K562 (cell line): Measurements from ENCODE around the gene PLPPR2. TPM values are rescaled to one million over a fixed set of nuclear protein-coding genes. Genes with fewer than 3 reads are reported as not detected.

ENCODE experiments used
- CXXC5 ChIP-seq: fragments of 250-450 bp; sonication (Bioruptor Pico); IDR thresholded peaks from 2 replicates; pipeline ENCODE4 v1.8.0; 2022; ENCODE audit warnings: inconsistent platforms, mild to moderate bottlenecking, moderate library complexity
- DMBX1 ChIP-seq: fragments of 250-450 bp; sonication (Bioruptor Pico); IDR thresholded peaks from 2 replicates; pipeline ENCODE4 v1.8.0; 2022; ENCODE audit warnings: inconsistent platforms, mild to moderate bottlenecking, moderate library complexity, borderline replicate concordance
- GABPB1 ChIP-seq: sonication (generic); formaldehyde crosslinking; IDR thresholded peaks from 2 replicates; pipeline ENCODE4 v1.8.0; 2022; ENCODE audit warnings: mild to moderate bottlenecking, missing genetic modification reagents
- MAZ ChIP-seq, 2 experiments: fragments of 450-650 bp in 1 of 2; sonication (generic) in 1 of 2; formaldehyde crosslinking; IDR thresholded peaks in 1 of 2; conservative IDR thresholded peaks in 1 of 2; 2 replicates each; pipeline versions ENCODE4 v1.4.0 to v1.5.0; 2020; ENCODE audit warnings: mild to moderate bottlenecking in 1 of 2, missing genetic modification reagents in 1 of 2
- NFYB ChIP-seq: IDR thresholded peaks from 2 replicates; pipeline ENCODE4 v1.6.1; 2011; ENCODE audit warnings: mild to moderate bottlenecking, moderate library complexity; ENCODE audit not compliant: insufficient read length; ENCODE audit errors: extremely low read depth
- NR2C2 ChIP-seq, 2 experiments: fragments of 200-800 bp in 1 of 2; sonication (Bioruptor generic) in 1 of 2; sonication (generic) in 1 of 2; formaldehyde crosslinking in 1 of 2; IDR thresholded peaks; 2 replicates each; pipeline versions ENCODE4 v1.6.1 to v1.8.0; 2016 to 2022; ENCODE audit warnings: mild to moderate bottlenecking in 1 of 2, missing compliant biosample characterization in 1 of 2, missing genetic modification characterization in 1 of 2, missing genetic modification reagents in 1 of 2
- PHF20 ChIP-seq: fragments of 450-650 bp; IDR thresholded peaks from 2 replicates; pipeline ENCODE4 v1.6.1; 2018; ENCODE audit not compliant: partially characterized antibody
- POLR2AphosphoS2 ChIP-seq: IDR thresholded peaks from 2 replicates; pipeline ENCODE4 v1.6.1; 2012; ENCODE audit warnings: low read length, improper control_type of control experiment
- POLR2H ChIP-seq: IDR thresholded peaks from 2 replicates; pipeline ENCODE4 v1.6.1; 2016; ENCODE audit warnings: missing genetic modification characterization, low read depth, mild to moderate bottlenecking, control low read depth, missing compliant biosample characterization, moderate library complexity
- RNF219 ChIP-seq: fragments of 250-450 bp; sonication (Bioruptor Pico); IDR thresholded peaks from 2 replicates; pipeline ENCODE4 v1.5.0; 2022; ENCODE audit warnings: mild to moderate bottlenecking
- SNIP1 ChIP-seq: fragments of 450-650 bp; IDR thresholded peaks from 2 replicates; pipeline ENCODE4 v1.7.1; 2017; ENCODE audit warnings: low read depth, mild to moderate bottlenecking
- SPI1 ChIP-seq: IDR thresholded peaks from 2 replicates; pipeline ENCODE4 v1.6.1; 2011; ENCODE audit warnings: low read depth, low read length, control low read depth, borderline replicate concordance
- TFE3 ChIP-seq: fragments of 450-650 bp; formaldehyde crosslinking; IDR thresholded peaks from 2 replicates; pipeline ENCODE4 v1.4.0; 2020; ENCODE audit warnings: mild to moderate bottlenecking, mixed read lengths
- USF2 ChIP-seq: sonication (generic); formaldehyde crosslinking; IDR thresholded peaks from 2 replicates; pipeline ENCODE4 v1.5.0; 2020; ENCODE audit warnings: missing genetic modification reagents
- ZNF134 ChIP-seq: fragments of 250-450 bp; sonication (Bioruptor Pico); conservative IDR thresholded peaks from 2 replicates; pipeline ENCODE4 v1.4.0; 2020
- ZNF395 ChIP-seq: fragments of 200-800 bp; sonication (Bioruptor generic); IDR thresholded peaks from 2 replicates; pipeline ENCODE4 v1.6.1; 2017; ENCODE audit warnings: missing genetic modification characterization, missing compliant biosample characterization
- ZNF449 ChIP-seq: fragments of 250-450 bp; sonication (Bioruptor Pico); IDR thresholded peaks from 2 replicates; pipeline ENCODE4 v1.8.0; 2022; ENCODE audit warnings: moderate library complexity, mild to moderate bottlenecking, inconsistent platforms
- ZNF584 ChIP-seq: fragments of 200-800 bp; sonication (Bioruptor generic); IDR thresholded peaks from 2 replicates; pipeline ENCODE4 v1.6.1; 2016; ENCODE audit warnings: low read depth, mild to moderate bottlenecking, missing genetic modification characterization, missing compliant biosample characterization
- ZNF589 ChIP-seq: fragments of 200-800 bp; sonication (Bioruptor generic); IDR thresholded peaks from 2 replicates; pipeline ENCODE4 v1.6.1; 2016; ENCODE audit warnings: low read depth, missing genetic modification characterization, missing compliant biosample characterization
- polyA plus RNA-seq, 8 experiments: library from polyadenylated mRNA; depleted of rRNA in 4 of 8; stranded (reverse) in 5 of 8; unstranded in 3 of 8; fragments of >200 nt; fragmentation: Nextera tagmentation in 2 of 8; fragmentation: Illumina TruSeq in 1 of 8; extraction: Ambion mirVana in 2 of 8; extraction: Trizol in 1 of 8; gene quantifications; 2 replicates each; pipeline versions ENCODE4 v1.2.1 to v1.2.3, GENCODE V29; 2011 to 2014; ENCODE audit warnings: inconsistent platforms in 1 of 8, missing spikeins in 1 of 8
- total RNA-seq, 7 experiments: library from RNA; depleted of rRNA in 6 of 7; stranded (reverse); fragments of >200 nt in 6 of 7; fragmentation: Illumina TruSeq in 2 of 7; extraction: Trizol in 2 of 7; gene quantifications; 2 replicates each; pipeline versions ENCODE4 v1.2.1 to v1.2.3, GENCODE V29; 2011 to 2021; ENCODE audit warnings: low replicate concordance in 1 of 7

PLPPR2 gene
- total and polyA plus RNA-seq, 9 of the 15 experiments (the other 6 are each of a cell fraction or from before 2014, with no cell fraction given): 0.49 to 15.9 (median 3.4) TPM

- TF ChIP-seq POLR2H (tag): peak; percentile 40; the same call in 1 of the 2 replicates
- peak; percentile 91 for TF ChIP-seq PHF20
- TF ChIP-seq ZNF449 (CRISPR knock-in tag): 0 out of 2 replicates have a peak, but pooled peaks have one; percentile 41
- peak; percentile 98 for TF ChIP-seq TFE3 (CRISPR knock-in tag)
- TF ChIP-seq RNF219: 0 out of 2 replicates have a peak, but pooled peaks have one; percentile 11
- TF ChIP-seq GABPB1 (CRISPR knock-in tag): peak; percentile 32; the same call in 1 of the 2 replicates
- TF ChIP-seq USF2: peak; percentile 92
- no peak for TF ChIP-seq NR2C2 (CRISPR knock-in tag; IDR thresholded peaks at IDR 0.05)
- 0 out of 2 replicates have a peak, but pooled peaks have one; percentile 43 for TF ChIP-seq NR2C2 (tag; IDR thresholded peaks at IDR 0.05)
- peak in 1 of 2 experiments; percentile 26; a peak in 1 of 4 replicates for TF ChIP-seq MAZ (CRISPR knock-in tag; conservative IDR thresholded peaks at IDR 0.05 in 1 of 2, IDR thresholded peaks at IDR 0.05 in 1 of 2)
- TF ChIP-seq CXXC5 (CRISPR knock-in tag): peak; percentile 8; the same call in 1 of the 2 replicates
- TF ChIP-seq SPI1: peak; percentile 77
- peak; percentile 39 for TF ChIP-seq NFYB
- TF ChIP-seq ZNF589: 0 out of 2 replicates have a peak, but pooled peaks have one; percentile 68
- TF ChIP-seq POLR2AphosphoS2: 0 out of 2 replicates have a peak, but pooled peaks have one; percentile 62
- peak; percentile 41; the same call in 1 of the 2 replicates for TF ChIP-seq DMBX1 (CRISPR knock-in tag)
- peak; percentile 55; the same call in 1 of the 2 replicates for TF ChIP-seq ZNF395 (CRISPR knock-in tag)
- 0 out of 2 replicates have a peak, but pooled peaks have one; percentile 14 for TF ChIP-seq ZNF134
- no peak for TF ChIP-seq SNIP1
- peak; percentile 72; the same call in 1 of the 2 replicates for TF ChIP-seq ZNF584 (CRISPR knock-in tag)
These were observed 22.0 kb downstream of the PLPPR2 start (continued) for GRCh38 chr19:11377237-11377636.
